SK-N-SH (cell line): ENCODE measurements around the gene VLDLR.

Experiments used
- CTCF ChIP-seq: fragments of 200-600 bp; sonication (generic); IDR thresholded peaks from 2 replicates; pipeline ENCODE4 v1.6.1; 2017; ENCODE audit warnings: antibody characterized with exemption, mild to moderate bottlenecking, moderate library complexity
- FOSL2 ChIP-seq: IDR thresholded peaks from 2 replicates; pipeline ENCODE4 v1.4.0; 2012; ENCODE audit warnings: low read depth, mild to moderate bottlenecking, moderate library complexity, borderline replicate concordance

GRCh38 chr9:2620919-2621721, 467 bp upstream of the VLDLR start:
- TF ChIP-seq CTCF = no peak; the same call in 1 of the 2 replicates
- TF ChIP-seq FOSL2 = no peak
